BLaER1 (cell line): ENCODE data around the gene IL4.

Experiments used
- H3K27ac ChIP-seq: shearing (Covaris generic); formaldehyde crosslinking; 2 replicates; pipeline ENCODE4 v1.8.1; 2022
- H3K27me3 ChIP-seq: shearing (Covaris generic); formaldehyde crosslinking; 2 replicates; pipeline ENCODE4 v1.8.1; 2022
- H3K36me3 ChIP-seq: shearing (Covaris generic); formaldehyde crosslinking; 2 replicates; pipeline ENCODE4 v1.8.1; 2022
- H3K4me1 ChIP-seq: shearing (Covaris generic); formaldehyde crosslinking; 2 replicates; pipeline ENCODE4 v1.8.1; 2022
- H3K4me2 ChIP-seq: shearing (Covaris generic); formaldehyde crosslinking; 2 replicates; pipeline ENCODE4 v1.8.1; 2022
- H3K4me3 ChIP-seq: shearing (Covaris generic); formaldehyde crosslinking; 2 replicates; pipeline ENCODE4 v1.8.1; 2022
- H3K9ac ChIP-seq: shearing (Covaris generic); formaldehyde crosslinking; 2 replicates; pipeline ENCODE4 v1.8.1; 2022
- H3K9me3 ChIP-seq: shearing (Covaris generic); formaldehyde crosslinking; 2 replicates; pipeline ENCODE4 v1.8.1; 2022
- H4K20me1 ChIP-seq: shearing (Covaris generic); formaldehyde crosslinking; 2 replicates; pipeline ENCODE4 v1.8.1; 2022
- Cebpa-rat ChIP-seq: shearing (Covaris generic); IDR thresholded peaks from 2 replicates; pipeline ENCODE4 v1.8.1; 2022

The IL4 gene

DNA sequence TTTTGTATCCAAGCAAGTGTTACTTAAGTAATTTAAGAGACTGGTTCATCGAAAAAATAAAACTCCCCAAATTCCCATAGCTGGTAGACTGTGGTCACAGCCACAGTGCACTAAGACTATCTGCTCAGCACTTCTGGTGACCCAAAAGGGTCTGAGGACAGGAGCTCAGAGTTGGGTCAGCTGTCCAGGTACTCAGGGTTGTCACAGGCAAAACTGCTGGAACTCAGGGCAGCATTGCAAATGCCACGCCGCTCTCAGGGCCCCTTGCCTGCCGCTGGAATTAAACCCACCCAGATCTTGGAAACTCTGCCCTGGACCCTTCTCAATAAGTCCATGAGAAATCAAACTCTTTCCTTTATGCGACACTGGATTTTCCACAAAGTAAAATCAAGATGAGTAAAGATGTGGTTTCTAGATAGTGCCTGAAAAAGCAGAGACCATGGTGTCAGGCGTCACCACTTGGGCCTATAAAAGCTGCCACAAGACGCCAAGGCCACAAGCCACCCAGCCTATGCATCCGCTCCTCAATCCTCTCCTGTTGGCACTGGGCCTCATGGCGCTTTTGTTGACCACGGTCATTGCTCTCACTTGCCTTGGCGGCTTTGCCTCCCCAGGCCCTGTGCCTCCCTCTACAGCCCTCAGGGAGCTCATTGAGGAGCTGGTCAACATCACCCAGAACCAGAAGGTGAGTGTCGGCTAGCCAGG, 16.0 kb upstream of the IL4 start, which contains the start of gene IL13:
TSS of gene IL13 (plus strand) at position 498 of the 705 bp plus-strand sequence. CDS start at position 512, 14 bp downstream.
- Histone ChIP-seq H3K4me2 (no peak within 1 kb of the TSS), H3K27me3 (peaks cover 51% of the 10 kb centered on the region), H3K27ac (no peak within 1 kb of the TSS), H3K9ac (no peak within 1 kb of the TSS), H3K9me3 (peaks cover 15% of the 10 kb centered on the region), H3K4me3 (no peak within 1 kb of the TSS), H3K36me3 (no peaks in the 10 kb centered on the region), H3K4me1 (peaks cover 39% of the 10 kb centered on the region), H4K20me1 (no peaks in the 10 kb centered on the region)
- TF ChIP-seq Cebpa-rat = no peak

DNA sequence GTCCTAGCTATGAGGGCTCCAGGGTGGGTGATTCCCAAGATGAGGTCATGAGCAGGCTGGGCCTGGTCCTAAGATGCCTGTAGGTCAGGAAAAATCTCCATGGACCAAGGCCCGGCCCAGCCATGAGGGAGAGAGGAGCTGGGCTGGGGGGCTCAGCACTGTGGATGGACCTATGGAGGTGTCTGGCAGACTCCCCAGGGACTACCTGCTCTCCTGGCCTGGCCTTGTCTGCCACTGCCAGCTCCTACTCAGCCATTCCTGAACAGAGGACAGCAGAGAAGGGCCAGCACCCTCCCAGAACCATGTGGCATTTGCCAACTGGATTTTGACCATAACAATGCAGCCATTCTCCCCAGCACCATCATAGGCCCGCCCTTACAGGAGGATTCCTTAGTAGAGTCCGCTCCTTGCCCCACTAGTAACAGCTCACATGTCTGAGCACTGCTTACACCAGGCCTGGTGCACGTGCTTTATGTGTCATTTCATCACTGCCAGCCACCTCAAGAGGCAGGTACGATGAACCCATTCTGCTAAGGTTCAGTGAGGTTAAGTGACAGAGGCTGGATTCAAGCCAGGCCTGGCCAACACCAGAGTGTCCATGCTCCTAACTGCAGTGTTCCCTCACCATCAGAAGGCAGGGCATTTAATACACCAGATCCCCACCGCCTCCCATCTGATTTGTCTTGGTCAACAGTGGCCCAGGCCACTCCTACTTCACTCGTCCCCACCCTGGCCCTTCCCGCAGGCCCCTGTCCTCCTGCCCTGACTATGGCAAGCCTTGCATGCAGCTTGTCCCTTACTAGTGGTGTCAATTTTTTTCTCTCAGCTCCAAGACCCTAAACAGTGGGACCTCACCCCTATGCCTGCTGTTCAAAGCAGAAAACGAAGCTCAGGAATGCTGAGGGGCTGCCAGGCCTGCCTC, 15.1 kb upstream of the IL4 start:
- Histone ChIP-seq H3K4me2 (no peak overlapping the region), H3K4me3 (no peak overlapping the region), H3K9me3 (peaks cover 15% of the 10 kb centered on the region), H4K20me1 (no peaks in the 10 kb centered on the region), H3K27ac (no peak overlapping the region), H3K36me3 (no peaks in the 10 kb centered on the region), H3K27me3 (peaks cover 48% of the 10 kb centered on the region), H3K9ac (no peak overlapping the region), H3K4me1 (peaks cover 47% of the 10 kb centered on the region)
- no peak for TF ChIP-seq Cebpa-rat

DNA sequence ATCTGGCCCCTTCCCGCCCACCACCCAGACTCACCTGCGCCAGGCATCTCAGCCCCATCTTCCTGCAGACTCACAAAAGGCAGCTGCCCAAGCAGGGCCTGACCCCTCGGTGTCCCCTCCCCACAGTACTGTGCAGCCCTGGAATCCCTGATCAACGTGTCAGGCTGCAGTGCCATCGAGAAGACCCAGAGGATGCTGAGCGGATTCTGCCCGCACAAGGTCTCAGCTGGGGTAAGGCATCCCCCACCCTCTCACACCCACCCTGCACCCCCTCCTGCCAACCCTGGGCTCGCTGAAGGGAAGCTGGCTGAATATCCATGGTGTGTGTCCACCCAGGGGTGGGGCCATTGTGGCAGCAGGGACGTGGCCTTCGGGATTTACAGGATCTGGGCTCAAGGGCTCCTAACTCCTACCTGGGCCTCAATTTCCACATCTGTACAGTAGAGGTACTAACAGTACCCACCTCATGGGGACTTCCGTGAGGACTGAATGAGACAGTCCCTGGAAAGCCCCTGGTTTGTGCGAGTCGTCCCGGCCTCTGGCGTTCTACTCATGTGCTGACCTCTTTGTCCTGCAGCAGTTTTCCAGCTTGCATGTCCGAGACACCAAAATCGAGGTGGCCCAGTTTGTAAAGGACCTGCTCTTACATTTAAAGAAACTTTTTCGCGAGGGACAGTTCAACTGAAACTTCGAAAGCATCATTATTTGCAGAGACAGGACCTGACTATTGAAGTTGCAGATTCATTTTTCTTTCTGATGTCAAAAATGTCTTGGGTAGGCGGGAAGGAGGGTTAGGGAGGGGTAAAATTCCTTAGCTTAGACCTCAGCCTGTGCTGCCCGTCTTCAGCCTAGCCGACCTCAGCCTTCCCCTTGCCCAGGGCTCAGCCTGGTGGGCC, 13.9 kb upstream of the IL4 start:
- H4K20me1 ChIP-seq = no peaks in the 10 kb centered on the region
- no peak for TF ChIP-seq Cebpa-rat
- no peak overlapping the region for H3K9ac ChIP-seq
- H3K4me1 ChIP-seq = peaks cover 59% of the 10 kb centered on the region
- no peak overlapping the region for H3K27ac ChIP-seq
- H3K9me3 ChIP-seq = peaks cover 15% of the 10 kb centered on the region
- peaks cover 36% of the 10 kb centered on the region for H3K27me3 ChIP-seq
- peak overlapping the region; percentile 81; the same call in 1 of the 2 replicates for H3K4me2 ChIP-seq
- no peak overlapping the region for H3K4me3 ChIP-seq
- no peaks in the 10 kb centered on the region for H3K36me3 ChIP-seq

DNA sequence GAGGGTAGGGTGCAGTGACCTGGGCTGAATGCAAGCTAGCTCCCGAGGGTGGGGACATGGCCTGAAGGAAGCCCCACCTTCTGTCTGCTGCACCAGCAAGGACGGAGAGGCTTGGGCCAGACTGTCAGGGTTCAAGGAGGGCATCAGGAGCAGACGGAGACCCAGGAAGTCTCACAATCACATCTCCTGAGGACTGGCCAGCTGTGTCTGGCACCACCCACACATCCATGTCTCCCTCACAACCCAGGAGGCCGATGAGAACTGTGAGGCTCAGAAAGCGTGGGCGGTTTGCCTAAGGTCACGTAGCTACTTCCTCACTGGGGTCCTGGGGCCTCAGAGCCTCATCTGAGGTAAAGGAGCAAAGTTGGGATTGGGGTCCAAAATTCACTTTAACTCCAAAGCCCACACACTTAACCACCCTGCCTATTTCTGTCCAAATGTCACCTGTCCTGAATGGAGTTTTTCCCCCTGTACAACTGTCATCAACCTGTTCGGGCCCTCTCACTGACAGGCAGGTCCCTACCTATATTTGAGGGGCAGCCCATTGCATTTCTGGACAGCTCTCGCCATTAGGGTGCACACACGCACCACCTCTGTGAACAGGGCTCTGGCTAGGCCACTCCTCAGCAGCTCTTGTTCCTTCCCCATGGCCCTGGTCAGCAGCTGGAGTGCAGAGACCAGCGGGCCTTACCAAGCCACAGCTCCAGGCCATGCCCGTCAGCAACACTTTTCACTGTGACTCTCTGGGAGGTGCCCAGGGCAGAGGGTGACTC, 12.4 kb upstream of the IL4 start:
- no peak overlapping the region for H3K4me3 ChIP-seq
- H3K4me1 ChIP-seq = peaks cover 53% of the 10 kb centered on the region
- TF ChIP-seq Cebpa-rat = no peak
- H3K27ac ChIP-seq = peak overlapping the region; percentile 66
- H3K27me3 ChIP-seq = peaks cover 20% of the 10 kb centered on the region
- H3K36me3 ChIP-seq = no peaks in the 10 kb centered on the region
- H3K9ac ChIP-seq = peak overlapping the region; percentile 47; the same call in 1 of the 2 replicates
- H3K9me3 ChIP-seq = peaks cover 7% of the 10 kb centered on the region
- peak overlapping the region; percentile 81 for H3K4me2 ChIP-seq
- no peaks in the 10 kb centered on the region for H4K20me1 ChIP-seq

DNA sequence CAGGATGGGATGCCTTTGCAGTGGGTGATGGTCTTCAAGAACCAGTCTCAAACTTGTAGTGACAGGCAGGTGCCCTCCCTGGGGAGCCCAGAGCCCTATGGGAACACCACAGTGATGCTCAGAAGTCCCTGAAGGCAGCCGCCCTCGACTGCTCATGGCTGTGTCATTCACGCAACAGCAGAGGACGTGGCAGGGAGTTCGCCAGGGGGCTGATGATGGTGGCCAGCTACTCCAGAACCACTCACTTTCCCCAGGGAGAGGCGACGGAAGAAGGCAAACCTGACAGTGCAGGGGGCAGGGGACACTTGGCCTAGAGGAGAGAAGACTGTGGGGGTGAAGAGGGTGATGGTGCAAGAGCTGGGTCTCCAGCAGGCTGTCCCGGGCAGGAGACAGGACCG, 11.8 kb upstream of the IL4 start:
- H3K27ac ChIP-seq = no peak overlapping the region
- H3K36me3 ChIP-seq = no peaks in the 10 kb centered on the region
- H3K27me3 ChIP-seq = peaks cover 14% of the 10 kb centered on the region
- H3K9ac ChIP-seq = no peak overlapping the region
- peaks cover under 1% of the 10 kb centered on the region; the same call in 1 of the 2 replicates for H3K9me3 ChIP-seq
- no peak for TF ChIP-seq Cebpa-rat
- no peaks in the 10 kb centered on the region for H4K20me1 ChIP-seq
- peaks cover 49% of the 10 kb centered on the region for H3K4me1 ChIP-seq
- peak overlapping the region; percentile 81 for H3K4me2 ChIP-seq
- H3K4me3 ChIP-seq = no peak overlapping the region

DNA sequence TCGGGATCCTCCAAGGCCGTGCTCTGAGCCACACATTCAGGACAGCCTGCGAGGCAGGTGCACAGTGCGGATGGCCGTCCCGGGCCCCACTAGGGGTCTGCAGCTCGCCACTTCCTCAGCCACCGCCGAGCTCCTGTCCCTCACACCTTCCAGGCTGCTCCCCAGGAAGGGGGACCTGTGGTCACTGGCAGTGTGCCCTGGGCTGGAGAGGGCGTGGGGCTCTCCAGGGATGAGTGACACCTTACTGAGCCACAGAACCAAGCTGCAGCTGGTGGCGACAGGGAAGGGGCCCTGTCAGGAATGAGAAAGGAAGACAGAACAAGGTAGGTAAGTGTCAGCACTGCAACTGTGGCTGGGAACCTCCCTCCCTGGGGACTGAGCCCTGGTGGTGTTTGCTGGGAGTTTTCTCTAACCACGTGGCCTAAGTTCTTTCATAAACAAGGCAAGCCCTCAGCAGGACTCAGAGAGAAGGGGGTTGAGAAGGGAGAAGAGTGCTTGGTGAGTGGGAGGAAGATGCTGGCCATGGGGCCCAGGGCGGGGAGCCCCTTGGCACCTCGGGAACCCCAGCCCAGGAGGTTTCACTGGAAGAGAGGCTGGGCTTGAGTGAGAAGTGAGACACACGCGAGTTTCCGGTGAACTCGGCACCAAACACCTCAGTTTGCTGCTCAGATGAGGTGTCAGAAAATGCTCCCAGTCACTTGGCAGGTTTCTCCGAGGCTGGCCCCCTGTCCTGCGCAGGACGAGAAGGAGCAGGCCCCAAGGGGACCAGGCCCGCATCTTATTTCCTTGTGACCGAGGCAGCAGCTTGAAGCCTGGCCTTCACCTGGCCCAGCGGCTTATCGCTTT, 10.6 kb upstream of the IL4 start:
- no peaks in the 10 kb centered on the region for H3K36me3 ChIP-seq
- no peak overlapping the region for H3K4me3 ChIP-seq
- peaks cover 2% of the 10 kb centered on the region for H3K27me3 ChIP-seq
- H3K4me1 ChIP-seq = peaks cover 49% of the 10 kb centered on the region
- H3K9me3 ChIP-seq = no peaks in the 10 kb centered on the region
- peak overlapping the region; percentile 81 for H3K4me2 ChIP-seq
- TF ChIP-seq Cebpa-rat = no peak
- H3K9ac ChIP-seq = 0 out of 2 replicates have a peak overlapping the region, but pooled peaks have one; percentile 15
- H4K20me1 ChIP-seq = no peaks in the 10 kb centered on the region
- H3K27ac ChIP-seq = peak overlapping the region; percentile 41; the same call in 1 of the 2 replicates

DNA sequence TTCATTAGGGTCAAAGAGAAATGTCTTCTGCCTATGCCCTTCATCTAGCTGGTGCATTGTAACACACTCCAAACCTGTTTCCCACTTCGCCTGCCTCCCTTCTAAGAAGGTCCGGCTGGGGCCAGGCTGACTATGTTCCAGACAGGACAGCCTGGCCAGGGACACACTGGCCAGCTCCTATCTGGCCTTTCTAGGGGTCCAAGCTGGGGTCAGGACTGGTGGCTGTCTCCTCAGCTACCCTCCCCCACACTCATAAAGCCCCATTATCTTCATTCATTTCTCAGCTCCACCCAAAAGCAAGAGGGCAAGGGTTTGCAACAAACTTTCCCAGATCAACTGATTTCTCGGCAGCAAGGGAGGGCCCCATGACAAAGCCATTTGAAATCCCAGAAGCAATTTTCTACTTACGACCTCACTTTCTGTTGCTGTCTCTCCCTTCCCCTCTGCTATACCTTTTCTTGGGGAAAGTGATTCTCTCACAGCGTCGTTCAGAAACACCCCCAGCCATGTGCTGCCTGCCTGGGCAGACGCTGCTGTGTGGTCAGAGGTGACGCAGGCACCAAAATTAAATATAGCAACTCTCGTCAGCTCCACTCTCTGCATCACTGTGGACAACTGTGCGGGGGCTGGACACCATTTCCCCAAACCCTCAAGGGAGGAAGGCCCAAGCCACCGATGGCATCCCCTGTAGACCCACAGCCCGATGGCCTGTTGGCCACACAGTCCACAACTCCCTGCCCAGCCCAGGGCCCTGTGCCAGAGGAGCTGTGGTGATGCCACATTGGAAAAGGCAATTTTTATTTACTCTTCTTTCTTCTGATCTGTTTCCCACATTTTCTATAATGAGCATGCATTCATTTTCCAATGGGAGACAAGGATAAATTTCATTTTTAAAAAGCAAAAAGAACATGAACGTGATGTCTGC, 9.8 kb upstream of the IL4 start:
- H3K27ac ChIP-seq = peak overlapping the region; percentile 41; the same call in 1 of the 2 replicates
- no peaks in the 10 kb centered on the region for H3K36me3 ChIP-seq
- H3K27me3 ChIP-seq = no peaks in the 10 kb centered on the region
- no peaks in the 10 kb centered on the region for H4K20me1 ChIP-seq
- H3K4me3 ChIP-seq = no peak overlapping the region
- H3K9ac ChIP-seq = 0 out of 2 replicates have a peak overlapping the region, but pooled peaks have one; percentile 15
- peak overlapping the region; percentile 81 for H3K4me2 ChIP-seq
- H3K4me1 ChIP-seq = peaks cover 49% of the 10 kb centered on the region
- TF ChIP-seq Cebpa-rat = no peak
- no peaks in the 10 kb centered on the region for H3K9me3 ChIP-seq
